Panc1 (cell line): Measurements from ENCODE around the gene PLCD4. TPM values are rescaled to one million over a fixed set of nuclear protein-coding genes. Genes with fewer than 3 reads are reported as not detected.

Experiments
- ATAC-seq: fragments of 200-7000 bp; cut with Tn5 transposase; 2 replicates; pipeline ENCODE4 v1.9.1; 2020; ENCODE audit warnings: mild to moderate bottlenecking, moderate library complexity
- BruUV-seq: library from RNA; stranded (reverse); fragments of 400-500 nt; replicated peaks from 2 replicates; lab custom pipeline; 2021; lab: Mats Ljungman, UMichigan
- CTCF ChIA-PET: fragments of 300-600 bp; sonication (Branson Sonifier 250); formaldehyde crosslinking; loops from one replicate; lab custom pipeline; 2022; ENCODE audit warnings: antibody characterized with exemption; lab: Charles Lee
- POLR2A ChIA-PET: fragments of 300-600 bp; sonication (Branson Sonifier 250); formaldehyde crosslinking; loops from one replicate; lab custom pipeline; 2022; ENCODE audit warnings: antibody characterized with exemption; lab: Charles Lee
- DNase-seq: peaks from one replicate; pipeline ENCODE4 v3.0.0-alpha.2; 2010; ENCODE audit warnings: low read depth, low spot score
- H3K27ac ChIP-seq: 2 replicates; pipeline ENCODE4 v1.5.1; 2011; ENCODE audit warnings: mild to moderate bottlenecking, low read length, inconsistent platforms
- H3K27me3 ChIP-seq: fragments of 200-500 bp; sonication (Bioruptor generic); 2 replicates; pipeline ENCODE4 v1.6.0; 2014; ENCODE audit warnings: low read length, inconsistent platforms; ENCODE audit not compliant: control insufficient read depth, insufficient read depth
- H3K36me3 ChIP-seq: fragments of 200-500 bp; sonication (Bioruptor generic); 2 replicates; pipeline ENCODE4 v1.5.1; 2014; ENCODE audit warnings: inconsistent platforms, mild to moderate bottlenecking, low read length, moderate library complexity; ENCODE audit not compliant: control insufficient read depth, insufficient read depth
- H3K4me1 ChIP-seq: 2 replicates; pipeline ENCODE4 v1.5.1; 2011; ENCODE audit warnings: inconsistent platforms, mild to moderate bottlenecking, low read length, moderate library complexity; ENCODE audit not compliant: control insufficient read depth, insufficient read depth
- H3K4me3 ChIP-seq, 2 experiments: 2 replicates each; pipeline ENCODE4 v1.5.1; 2011 to 2012; ENCODE audit warnings: low read depth in 2 of 2, low read length in 2 of 2, mild to moderate bottlenecking in 2 of 2, inconsistent platforms in 1 of 2, moderate library complexity in 1 of 2
- H3K9me3 ChIP-seq: fragments of 200-500 bp; sonication (Bioruptor generic); 2 replicates; pipeline ENCODE4 v1.5.1; 2014; ENCODE audit warnings: low read depth, mild to moderate bottlenecking, inconsistent platforms, low read length, moderate library complexity; ENCODE audit not compliant: control insufficient read depth, insufficient read depth
- POLR2AphosphoS5 ChIP-seq: IDR thresholded peaks from 2 replicates; pipeline ENCODE4 v1.6.1; 2012; ENCODE audit warnings: mild to moderate bottlenecking, low read depth, low read length, moderate library complexity
- REST ChIP-seq, 2 experiments: IDR thresholded peaks; 2 replicates each; pipeline ENCODE4 v1.6.1; 2011 to 2012; ENCODE audit warnings: low read depth in 2 of 2, control low read depth in 1 of 2, low read length in 1 of 2, mild to moderate bottlenecking in 1 of 2, moderate library complexity in 1 of 2; ENCODE audit not compliant: insufficient read depth in 1 of 2
- SIN3A ChIP-seq: IDR thresholded peaks from 2 replicates; pipeline ENCODE4 v1.6.1; 2012; ENCODE audit warnings: low read depth, mild to moderate bottlenecking, low read length, moderate library complexity, borderline replicate concordance; ENCODE audit not compliant: insufficient read depth
- TCF7L2 ChIP-seq: IDR thresholded peaks from 2 replicates; pipeline ENCODE4 v1.6.1; 2011; ENCODE audit warnings: mild to moderate bottlenecking, low read depth, low read length, inconsistent platforms
- in situ Hi-C: cut with HindIII; loops from 2 replicates; pipeline ENCODE4 v1.10.0; 2016; ENCODE audit warnings: low sequenced_read_pairs, low pct_unique_long_range_greater_than_20kb
- intact Hi-C: fragments of 100-400 bp; cut with micrococcal nuclease; formaldehyde crosslinking; loops from one replicate; pipeline ENCODE4 v1.10.0; 2022; ENCODE audit not compliant: unreplicated experiment
- total RNA-seq: library from RNA; stranded (reverse); gene quantifications from one replicate; pipeline ENCODE4 v1.2.1, GENCODE V29; 2021; ENCODE audit not compliant: unreplicated experiment
- TF ChIP-seq, protein P1 (sequence below): fragments of 450-650 bp; IDR thresholded peaks from 2 replicates; pipeline ENCODE4 v1.5.1; 2017; ENCODE audit warnings: mild to moderate bottlenecking

Gene PLCD4
- total RNA-seq, 1 experiment from 2014 or later = 12.9 TPM

DNA sequence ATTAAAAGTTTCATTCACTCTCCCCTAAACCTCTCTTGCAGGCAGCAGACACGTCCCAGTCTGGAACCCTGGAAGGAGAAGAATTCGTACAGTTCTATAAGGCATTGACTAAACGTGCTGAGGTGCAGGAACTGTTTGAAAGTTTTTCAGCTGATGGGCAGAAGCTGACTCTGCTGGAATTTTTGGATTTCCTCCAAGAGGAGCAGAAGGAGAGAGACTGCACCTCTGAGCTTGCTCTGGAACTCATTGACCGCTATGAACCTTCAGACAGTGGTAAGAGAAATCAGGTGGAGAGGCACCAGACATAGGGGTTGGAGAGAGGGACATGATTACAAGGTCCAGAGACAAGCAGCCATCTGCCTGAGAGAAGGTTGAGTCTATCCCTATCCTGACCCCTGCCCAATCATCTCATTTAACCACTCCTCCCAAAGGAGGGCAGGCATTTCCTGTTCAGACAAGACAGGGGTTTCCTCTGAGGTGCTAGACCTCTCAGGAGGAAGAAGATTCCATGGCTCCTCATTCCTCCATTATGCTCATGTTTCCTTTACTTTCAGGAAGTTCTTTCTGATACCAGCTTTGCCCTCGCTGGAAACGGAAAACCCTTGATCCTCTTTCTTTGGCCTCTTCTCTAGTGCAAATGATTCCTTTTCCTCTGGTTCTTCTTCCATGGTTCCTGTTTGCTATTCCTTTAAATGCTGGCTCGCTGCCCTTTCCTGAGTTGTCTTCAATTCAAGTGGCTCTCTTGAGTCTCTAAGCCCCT is 15.1 kb downstream of the PLCD4 start:
- in situ Hi-C loops = no loop called here
- ChIA-PET CTCF (no interaction called here), POLR2A (no interaction called here)
- H3K27ac ChIP-seq = no peak overlapping the region
- H3K4me1 ChIP-seq = no peaks in the 10 kb centered on the region
- BruUV-seq = no TSS peak
- intact Hi-C loops = no loop called here
- no peaks in the 10 kb centered on the region for H3K36me3 ChIP-seq
- TF ChIP-seq TCF7L2 (no peak), SIN3A (no peak), POLR2AphosphoS5 (no peak), REST (IDR thresholded peaks at IDR 0.05; ENCODE audit: insufficient read depth in 1 of 2, low read depth in 2 of 2, low read length in 1 of 2) (no peak)
- TF ChIP-seq, protein P1, sequence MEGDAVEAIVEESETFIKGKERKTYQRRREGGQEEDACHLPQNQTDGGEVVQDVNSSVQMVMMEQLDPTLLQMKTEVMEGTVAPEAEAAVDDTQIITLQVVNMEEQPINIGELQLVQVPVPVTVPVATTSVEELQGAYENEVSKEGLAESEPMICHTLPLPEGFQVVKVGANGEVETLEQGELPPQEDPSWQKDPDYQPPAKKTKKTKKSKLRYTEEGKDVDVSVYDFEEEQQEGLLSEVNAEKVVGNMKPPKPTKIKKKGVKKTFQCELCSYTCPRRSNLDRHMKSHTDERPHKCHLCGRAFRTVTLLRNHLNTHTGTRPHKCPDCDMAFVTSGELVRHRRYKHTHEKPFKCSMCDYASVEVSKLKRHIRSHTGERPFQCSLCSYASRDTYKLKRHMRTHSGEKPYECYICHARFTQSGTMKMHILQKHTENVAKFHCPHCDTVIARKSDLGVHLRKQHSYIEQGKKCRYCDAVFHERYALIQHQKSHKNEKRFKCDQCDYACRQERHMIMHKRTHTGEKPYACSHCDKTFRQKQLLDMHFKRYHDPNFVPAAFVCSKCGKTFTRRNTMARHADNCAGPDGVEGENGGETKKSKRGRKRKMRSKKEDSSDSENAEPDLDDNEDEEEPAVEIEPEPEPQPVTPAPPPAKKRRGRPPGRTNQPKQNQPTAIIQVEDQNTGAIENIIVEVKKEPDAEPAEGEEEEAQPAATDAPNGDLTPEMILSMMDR = no peak
- H3K27me3 ChIP-seq = no peaks in the 10 kb centered on the region
- ATAC-seq = no peak
- no peak for DNase-seq
- no peak overlapping the region for H3K4me3 ChIP-seq
- H3K9me3 ChIP-seq = no peaks in the 10 kb centered on the region

DNA sequence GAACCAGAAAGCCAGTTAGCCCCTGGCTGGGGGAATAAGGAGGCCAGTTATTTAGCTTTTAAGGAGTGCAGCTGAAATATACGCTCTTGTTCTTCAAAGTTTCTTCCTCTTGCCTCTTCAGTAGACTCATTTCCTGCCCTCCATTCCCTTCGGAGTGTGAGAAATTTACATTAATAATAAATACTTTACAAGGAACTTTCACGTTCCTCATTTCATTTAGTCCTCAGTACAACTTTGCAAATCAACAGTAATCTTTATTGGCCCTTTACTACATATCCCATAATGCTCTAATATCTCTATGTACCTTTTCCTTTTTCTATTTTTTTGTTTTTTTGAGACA is 15.6 kb downstream of the PLCD4 start:
- H3K9me3 ChIP-seq = no peaks in the 10 kb centered on the region
- H3K4me1 ChIP-seq = no peaks in the 10 kb centered on the region
- no peak overlapping the region for H3K27ac ChIP-seq
- TF ChIP-seq, protein P1 = no peak
- TF ChIP-seq POLR2AphosphoS5 (no peak), REST (IDR thresholded peaks at IDR 0.05; ENCODE audit: insufficient read depth in 1 of 2, low read depth in 2 of 2, low read length in 1 of 2) (no peak), SIN3A (no peak), TCF7L2 (no peak)
- H3K36me3 ChIP-seq = no peaks in the 10 kb centered on the region
- H3K4me3 ChIP-seq = no peak overlapping the region
- H3K27me3 ChIP-seq = no peaks in the 10 kb centered on the region
- DNase-seq = no peak
- BruUV-seq = no TSS peak
- ChIA-PET POLR2A (no interaction called here), CTCF (no interaction called here)
- in situ Hi-C loops (no loop called here), intact Hi-C loops (no loop called here)
- no peak for ATAC-seq
